ENCODE measurements around the gene MYO1D.
A peak's percentile ranks its signal among the peaks of the same experiment; 100 is the strongest.

Gene MYO1D

DNA sequence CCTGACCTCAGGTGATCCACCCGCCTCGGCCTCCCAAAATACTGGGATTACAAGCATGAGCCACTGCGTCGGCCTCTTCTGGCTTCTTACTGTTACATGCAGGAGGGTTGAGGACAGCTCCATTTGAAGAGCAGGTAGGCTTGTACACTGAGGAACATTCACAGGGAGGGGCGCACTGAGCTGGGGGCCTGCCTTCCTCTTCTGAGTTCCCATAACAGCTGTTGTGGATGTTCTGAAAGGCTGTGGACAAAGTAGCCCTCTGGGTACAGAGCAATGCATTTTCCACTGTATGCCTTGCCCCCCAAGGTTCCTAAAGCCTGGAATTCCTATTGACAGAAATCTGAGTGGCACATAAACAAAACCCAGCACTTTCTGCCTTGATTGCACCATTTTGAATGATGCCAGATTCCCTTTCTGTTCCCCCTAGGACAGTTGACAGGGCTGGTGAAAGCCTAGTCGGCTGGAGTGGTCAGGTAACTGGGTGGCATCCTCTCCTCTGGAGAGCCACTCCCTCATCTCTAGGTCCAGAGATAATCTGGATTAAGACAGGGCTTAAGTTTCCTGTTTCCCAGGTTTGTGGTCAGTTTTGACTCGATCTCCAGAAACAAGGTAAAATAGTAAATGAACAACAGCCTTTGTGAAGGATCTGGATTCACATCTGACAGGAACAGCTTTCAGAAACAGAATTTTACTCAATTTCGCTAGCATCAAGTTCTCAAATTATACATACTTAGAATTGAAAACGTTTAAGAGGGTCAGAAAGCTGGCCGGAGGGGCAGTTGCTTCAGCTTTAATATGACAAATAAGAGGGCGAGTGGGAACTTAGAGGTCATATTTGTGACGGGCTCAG, 391.4 kb downstream of the MYO1D start:
- DNase-seq: no peak
- no peaks in the 10 kb centered on the region for H3K27me3 ChIP-seq (replicated peaks)
- in situ Hi-C loops (cut with HindIII; ENCODE audit: low pct_ligation_motif_present, low sequenced_read_pairs): no loop called here
- no peak overlapping the region for H3K27ac ChIP-seq
- peaks cover 8% of the 10 kb centered on the region for H3K36me3 ChIP-seq (replicated peaks)
- no peak for TF ChIP-seq CTCF (IDR thresholded peaks at IDR 0.05; ENCODE audit: low read depth, low read length, missing control alignments)
- peak overlapping the region; percentile 45 for H3K4me3 ChIP-seq (ENCODE audit: low read depth, low read length)

DNA sequence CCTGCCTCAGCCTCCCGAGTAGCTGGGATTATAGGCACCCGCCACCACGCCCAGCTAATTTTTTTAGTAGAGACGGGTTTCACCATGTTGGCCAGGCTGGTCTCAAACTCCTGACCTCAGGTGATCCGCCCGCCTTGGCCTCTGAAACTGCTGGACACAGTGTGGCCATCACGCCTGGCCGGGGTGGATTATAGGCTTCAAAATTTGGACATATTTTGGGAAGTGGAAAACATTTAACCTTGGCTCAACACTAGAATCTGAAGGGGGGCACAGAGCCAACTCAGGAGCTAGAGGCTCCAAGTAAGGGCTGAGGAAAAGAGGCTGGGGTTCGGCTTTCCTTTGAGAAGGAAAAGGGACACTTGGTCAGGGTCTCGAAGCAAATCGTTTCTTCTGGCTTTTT, 392.3 kb downstream of the MYO1D start:
- peaks cover 17% of the 10 kb centered on the region for H3K36me3 ChIP-seq (replicated peaks)
- no peak overlapping the region for H3K27ac ChIP-seq
- no peaks in the 10 kb centered on the region for H3K27me3 ChIP-seq (replicated peaks)
- in situ Hi-C loops (cut with HindIII; ENCODE audit: low pct_ligation_motif_present, low sequenced_read_pairs): no loop called here
- DNase-seq: no peak
- no peak overlapping the region for H3K4me3 ChIP-seq (ENCODE audit: low read depth, low read length)
- no peak for TF ChIP-seq CTCF (IDR thresholded peaks at IDR 0.05; ENCODE audit: low read depth, low read length, missing control alignments)

DNA sequence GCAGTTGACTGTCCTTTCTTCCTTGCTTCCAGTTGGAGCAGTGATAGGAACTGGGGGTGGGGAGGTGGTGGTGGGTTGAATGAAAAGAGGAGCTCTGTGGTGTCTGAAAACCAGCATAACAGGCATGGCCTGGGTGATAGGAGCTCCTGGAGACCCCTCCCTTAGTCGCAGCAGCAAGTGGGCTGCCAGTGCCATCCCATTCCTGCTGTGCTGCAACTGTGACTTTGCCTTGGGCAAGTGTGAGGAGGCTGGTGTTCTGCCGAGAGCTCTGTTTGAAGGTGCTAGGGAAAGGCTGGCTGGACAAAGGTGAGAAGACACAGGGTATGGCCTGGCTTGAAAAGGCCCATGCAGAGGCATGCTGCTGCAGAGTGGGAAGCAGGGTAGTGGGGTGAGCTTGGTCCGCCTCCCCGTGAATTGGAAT, 392.9 kb downstream of the MYO1D start:
- in situ Hi-C loops (cut with HindIII; ENCODE audit: low pct_ligation_motif_present, low sequenced_read_pairs): no loop called here
- no peak for DNase-seq
- H3K4me3 ChIP-seq (ENCODE audit: low read depth, low read length): no peak overlapping the region
- H3K27me3 ChIP-seq (replicated peaks): no peaks in the 10 kb centered on the region
- TF ChIP-seq CTCF (IDR thresholded peaks at IDR 0.05; ENCODE audit: low read depth, low read length, missing control alignments): no peak
- peaks cover 23% of the 10 kb centered on the region for H3K36me3 ChIP-seq (replicated peaks)
- H3K27ac ChIP-seq: no peak overlapping the region

GRCh38 chr17:32483451-32484019, 393.4 kb downstream of the MYO1D start:
- peak; percentile 82 for TF ChIP-seq CTCF (IDR thresholded peaks at IDR 0.05; ENCODE audit: low read depth, low read length, missing control alignments)
- H3K36me3 ChIP-seq (replicated peaks): peaks cover 27% of the 10 kb centered on the region
- H3K27me3 ChIP-seq (replicated peaks): no peaks in the 10 kb centered on the region
- in situ Hi-C loops (cut with HindIII; ENCODE audit: low pct_ligation_motif_present, low sequenced_read_pairs): no loop called here
- peak; percentile 71 for DNase-seq
- H3K27ac ChIP-seq: no peak overlapping the region
- no peak overlapping the region for H3K4me3 ChIP-seq (ENCODE audit: low read depth, low read length)

- in situ Hi-C loops (cut with HindIII; ENCODE audit: low pct_ligation_motif_present, low sequenced_read_pairs): no loop called here
- Histone ChIP-seq H3K27me3 (replicated peaks) (no peaks in the 10 kb centered on the region), H3K4me3 (ENCODE audit: low read depth, low read length) (no peak overlapping the region), H3K36me3 (replicated peaks) (peaks cover 35% of the 10 kb centered on the region), H3K27ac (no peak overlapping the region)
- TF ChIP-seq CTCF (IDR thresholded peaks at IDR 0.05; ENCODE audit: low read depth, low read length, missing control alignments): no peak
- DNase-seq: no peak
Observed at GRCh38 chr17:32482568-32483320, 394.2 kb downstream of the MYO1D start.

All from brain microvascular endothelial cell (primary cell).